Measurements from ENCODE around the gene CLOCK.

Gene CLOCK

DNA sequence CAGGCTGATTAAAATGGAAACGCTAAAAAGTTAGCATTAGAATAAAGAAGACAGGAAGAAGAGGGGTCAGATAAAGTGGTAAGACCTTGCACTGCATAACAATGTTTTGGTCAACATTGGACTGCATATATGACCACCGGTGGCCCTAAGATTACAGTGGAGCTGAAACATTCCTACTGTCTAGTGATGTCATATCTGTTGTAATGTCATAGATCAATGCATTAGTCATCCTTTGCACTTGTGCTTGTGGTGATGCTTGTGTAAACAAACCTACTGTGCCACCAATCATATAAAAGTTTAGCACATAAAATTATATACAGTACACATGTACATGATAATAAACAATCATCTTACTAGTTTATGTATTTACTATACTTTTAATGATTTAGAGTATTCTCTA, 78.0 kb downstream of the CLOCK start:
- DNase-seq (ENCODE audit: low read depth), result no peak
- no peak overlapping the region for H3K4me3 ChIP-seq (ENCODE audit: low read depth, low read length)
- TF ChIP-seq, protein P1, sequence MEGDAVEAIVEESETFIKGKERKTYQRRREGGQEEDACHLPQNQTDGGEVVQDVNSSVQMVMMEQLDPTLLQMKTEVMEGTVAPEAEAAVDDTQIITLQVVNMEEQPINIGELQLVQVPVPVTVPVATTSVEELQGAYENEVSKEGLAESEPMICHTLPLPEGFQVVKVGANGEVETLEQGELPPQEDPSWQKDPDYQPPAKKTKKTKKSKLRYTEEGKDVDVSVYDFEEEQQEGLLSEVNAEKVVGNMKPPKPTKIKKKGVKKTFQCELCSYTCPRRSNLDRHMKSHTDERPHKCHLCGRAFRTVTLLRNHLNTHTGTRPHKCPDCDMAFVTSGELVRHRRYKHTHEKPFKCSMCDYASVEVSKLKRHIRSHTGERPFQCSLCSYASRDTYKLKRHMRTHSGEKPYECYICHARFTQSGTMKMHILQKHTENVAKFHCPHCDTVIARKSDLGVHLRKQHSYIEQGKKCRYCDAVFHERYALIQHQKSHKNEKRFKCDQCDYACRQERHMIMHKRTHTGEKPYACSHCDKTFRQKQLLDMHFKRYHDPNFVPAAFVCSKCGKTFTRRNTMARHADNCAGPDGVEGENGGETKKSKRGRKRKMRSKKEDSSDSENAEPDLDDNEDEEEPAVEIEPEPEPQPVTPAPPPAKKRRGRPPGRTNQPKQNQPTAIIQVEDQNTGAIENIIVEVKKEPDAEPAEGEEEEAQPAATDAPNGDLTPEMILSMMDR (IDR thresholded peaks at IDR 0.05; ENCODE audit: insufficient read depth, low read depth, low read length, missing control alignments), result no peak

DNA sequence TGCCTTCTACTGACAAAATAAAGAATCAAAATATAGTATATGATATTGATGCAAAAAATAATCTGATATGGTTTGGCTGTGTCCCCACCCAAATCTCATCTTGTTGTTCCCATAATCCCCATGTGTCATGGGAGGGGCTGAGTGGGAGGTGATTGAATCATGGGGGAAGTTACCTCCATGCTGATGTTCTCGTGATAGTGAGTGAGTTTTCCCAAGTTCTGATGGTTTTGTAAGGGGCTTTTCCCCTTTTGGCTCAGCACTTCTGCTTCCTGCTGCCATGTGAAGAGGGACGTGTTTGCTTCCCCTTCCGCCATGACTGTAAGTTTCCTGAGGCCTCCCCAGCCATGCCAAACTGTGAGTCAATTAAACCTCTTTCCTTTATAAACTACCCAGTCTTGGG, 80.7 kb downstream of the CLOCK start:
- DNase-seq (ENCODE audit: low read depth), result no peak
- no peak overlapping the region for H3K4me3 ChIP-seq (ENCODE audit: low read depth, low read length)
- TF ChIP-seq, protein P1 (IDR thresholded peaks at IDR 0.05; ENCODE audit: insufficient read depth, low read depth, low read length, missing control alignments), result no peak

DNA sequence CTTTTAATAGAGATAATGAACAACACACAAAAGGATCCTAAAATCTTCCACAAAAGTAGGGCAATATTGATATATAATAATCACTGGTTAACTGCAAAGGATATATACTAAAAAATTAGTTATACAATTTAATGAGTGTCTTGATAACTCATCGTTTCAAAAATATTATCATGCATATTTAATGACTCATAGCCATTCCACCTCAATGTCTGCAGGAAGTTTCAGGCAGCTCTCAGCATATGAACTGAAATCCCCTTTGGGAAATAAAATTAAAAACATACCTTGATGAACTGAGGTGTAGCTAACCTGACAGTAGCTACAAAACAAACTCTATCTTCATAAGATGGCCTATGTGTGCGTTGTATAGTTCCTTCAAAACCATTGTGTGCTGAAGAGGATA, 88.1 kb downstream of the CLOCK start:
- no peak overlapping the region for H3K4me3 ChIP-seq (ENCODE audit: low read depth, low read length)
- TF ChIP-seq, protein P1 (IDR thresholded peaks at IDR 0.05; ENCODE audit: insufficient read depth, low read depth, low read length, missing control alignments), result no peak
- no peak for DNase-seq (ENCODE audit: low read depth)

DNA sequence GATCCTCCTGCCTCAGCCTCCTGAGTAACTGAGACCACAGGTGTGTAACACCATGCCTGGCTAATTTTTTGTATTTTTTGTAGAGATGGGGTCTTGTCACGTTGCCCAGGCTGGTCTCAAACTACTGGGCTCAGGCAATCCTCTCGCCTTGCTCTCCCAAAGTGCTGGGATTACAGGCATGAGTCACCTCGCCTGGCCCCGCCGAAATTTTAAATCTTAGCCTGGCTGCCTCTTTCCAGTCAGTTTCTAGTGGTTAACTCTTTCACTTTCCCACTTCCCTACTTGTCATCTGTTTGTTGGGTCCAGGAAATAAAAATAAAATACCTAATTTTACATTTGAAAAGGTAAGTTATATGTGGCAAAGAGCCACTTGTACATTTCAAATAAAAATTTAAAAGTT, 88.5 kb downstream of the CLOCK start:
- DNase-seq (ENCODE audit: low read depth), result no peak
- H3K4me3 ChIP-seq (ENCODE audit: low read depth, low read length), result no peak overlapping the region
- TF ChIP-seq, protein P1 (IDR thresholded peaks at IDR 0.05; ENCODE audit: insufficient read depth, low read depth, low read length, missing control alignments), result no peak

DNA sequence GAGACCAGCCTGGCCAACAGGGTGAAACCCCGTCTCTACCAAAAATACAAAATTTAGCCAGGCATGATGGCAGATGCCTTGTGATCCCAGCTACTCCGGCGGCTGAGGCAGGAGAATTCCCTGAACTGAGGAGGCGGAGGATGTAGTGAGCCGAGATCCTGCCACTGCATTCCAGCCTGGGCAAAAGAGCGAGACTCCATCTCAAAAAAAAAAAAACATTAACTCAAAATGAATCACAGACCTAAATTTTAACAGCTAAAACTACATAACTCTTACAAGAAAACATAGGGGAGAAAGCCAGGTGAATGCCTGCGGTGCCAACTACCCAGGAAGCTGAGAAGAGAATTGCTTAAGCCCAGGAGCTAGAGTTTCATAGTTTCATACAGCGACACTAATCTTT, 96.1 kb downstream of the CLOCK start:
- TF ChIP-seq, protein P1 (IDR thresholded peaks at IDR 0.05; ENCODE audit: insufficient read depth, low read depth, low read length, missing control alignments), result no peak
- no peak for DNase-seq (ENCODE audit: low read depth)
- H3K4me3 ChIP-seq (ENCODE audit: low read depth, low read length), result no peak overlapping the region

DNA sequence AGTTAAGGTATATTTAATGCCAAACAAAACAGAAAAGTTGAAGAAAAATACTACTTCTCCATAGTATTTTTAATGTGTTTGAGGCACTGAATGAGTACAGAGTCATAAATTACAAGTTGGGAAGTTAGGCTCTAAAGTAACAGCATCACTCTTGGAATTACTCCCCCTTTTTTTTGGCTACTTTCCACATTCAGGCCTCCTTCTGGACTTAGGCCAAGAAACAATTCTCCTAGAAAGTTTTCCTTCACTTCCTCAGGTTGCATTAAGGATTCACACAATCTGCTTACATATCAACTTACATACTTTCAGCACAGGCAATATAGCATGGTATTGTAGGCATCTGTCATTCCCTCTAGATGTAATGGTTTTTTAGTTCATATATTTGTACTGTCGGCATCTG, 98.9 kb downstream of the CLOCK start:
- H3K4me3 ChIP-seq (ENCODE audit: low read depth, low read length), result no peak overlapping the region
- no peak for DNase-seq (ENCODE audit: low read depth)
- TF ChIP-seq, protein P1 (IDR thresholded peaks at IDR 0.05; ENCODE audit: insufficient read depth, low read depth, low read length, missing control alignments), result no peak

DNA sequence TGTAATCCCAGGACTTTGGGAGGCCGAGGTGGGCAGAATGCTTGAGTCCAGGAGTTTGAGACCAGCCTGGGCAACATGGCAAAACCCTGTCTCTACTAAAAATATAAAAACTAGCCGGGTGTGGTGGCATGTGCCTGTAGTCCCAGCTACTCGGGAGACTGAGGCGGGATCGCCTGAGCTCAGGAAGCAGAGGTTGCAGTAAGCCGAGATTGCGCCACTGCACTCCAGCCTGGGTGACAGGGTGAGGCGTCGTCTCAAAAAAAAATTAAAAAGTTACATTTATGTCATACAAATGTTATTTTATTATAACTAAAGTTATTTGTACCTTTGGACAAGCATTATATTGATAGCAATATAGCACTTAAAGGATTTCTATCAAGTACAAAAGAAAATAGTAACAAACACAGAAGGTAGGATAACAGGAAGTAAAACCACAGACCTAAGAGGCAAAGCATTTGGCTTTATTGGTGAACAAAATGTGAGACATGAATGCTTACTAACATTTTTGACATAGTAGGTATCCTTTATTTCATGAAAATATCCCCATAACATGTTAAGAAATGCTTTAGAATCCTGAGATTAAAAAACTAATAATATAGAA, 99.5 kb downstream of the CLOCK start:
- H3K4me3 ChIP-seq (ENCODE audit: low read depth, low read length), result no peak overlapping the region
- TF ChIP-seq, protein P1 (IDR thresholded peaks at IDR 0.05; ENCODE audit: insufficient read depth, low read depth, low read length, missing control alignments), result no peak
- DNase-seq (ENCODE audit: low read depth), result no peak

Measured in GM12865 (cell line).